VCaP (cell line): ENCODE measurements around the gene PHF21A.

Experiments
- H3K27ac ChIP-seq: fragments of 450-650 bp; 2 replicates; pipeline ENCODE4 v1.5.1; 2017
- CTCF ChIP-seq: fragments of 450-650 bp; conservative IDR thresholded peaks from 2 replicates; pipeline ENCODE4 v1.5.1; 2017; ENCODE audit warnings: mild to moderate bottlenecking, moderate library complexity

Gene PHF21A

GRCh38 chr11:46105134-46105628, 16.1 kb downstream of the PHF21A start:
- no peak overlapping the region for H3K27ac ChIP-seq
- no peak for TF ChIP-seq CTCF

- TF ChIP-seq CTCF = no peak
- H3K27ac ChIP-seq = no peak overlapping the region
These were observed 18.4 kb downstream of the PHF21A start for GRCh38 chr11:46102843-46103242.

GRCh38 chr11:46100670-46101069, 20.6 kb downstream of the PHF21A start:
- no peak for TF ChIP-seq CTCF
- H3K27ac ChIP-seq = no peak overlapping the region

- no peak for TF ChIP-seq CTCF
- no peak overlapping the region for H3K27ac ChIP-seq
These were observed 21.3 kb downstream of the PHF21A start for GRCh38 chr11:46099963-46100316.

- no peak overlapping the region for H3K27ac ChIP-seq
- no peak for TF ChIP-seq CTCF
These were observed 30.9 kb downstream of the PHF21A start for GRCh38 chr11:46090375-46090774.

- no peak overlapping the region for H3K27ac ChIP-seq
- no peak for TF ChIP-seq CTCF
These were observed 41.6 kb downstream of the PHF21A start for GRCh38 chr11:46079662-46080061.

- H3K27ac ChIP-seq = no peak overlapping the region
- TF ChIP-seq CTCF = peak; percentile 49
These were observed 45.3 kb downstream of the PHF21A start for GRCh38 chr11:46075928-46076327.

GRCh38 chr11:46075168-46075567, 46.1 kb downstream of the PHF21A start:
- H3K27ac ChIP-seq = no peak overlapping the region
- TF ChIP-seq CTCF = no peak
